C4-2B (cell line): ENCODE measurements around the gene C9orf78.

Source experiments
- ZFX ChIP-seq: fragments of 450-650 bp; IDR thresholded peaks from 2 replicates; pipeline ENCODE4 v1.6.1; 2017
- TF ChIP-seq, protein P1 (sequence below): fragments of 450-650 bp; conservative IDR thresholded peaks from 2 replicates; pipeline ENCODE4 v1.5.1; 2017; ENCODE audit warnings: mild to moderate bottlenecking

DNA sequence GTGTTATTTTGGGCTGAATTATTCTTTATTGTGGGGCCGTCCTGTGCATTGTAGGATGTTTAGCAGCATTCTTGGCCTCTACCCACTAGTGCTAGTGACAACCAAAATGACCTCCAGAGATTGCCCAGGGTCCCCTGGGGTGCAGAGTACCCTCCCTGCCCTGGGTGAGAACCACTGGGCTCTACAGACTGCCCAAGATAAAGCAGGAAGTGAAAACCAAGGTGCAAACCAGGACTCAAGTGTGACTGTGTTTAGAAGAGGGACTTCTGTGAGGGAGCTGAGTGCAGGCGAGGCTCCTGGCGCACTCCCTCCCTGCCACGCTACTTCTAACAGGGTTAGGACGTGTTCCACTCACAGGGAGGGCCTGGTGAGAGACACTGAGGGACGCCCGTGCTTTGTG lies 41.7 kb upstream of the C9orf78 start:
- TF ChIP-seq, protein P1, sequence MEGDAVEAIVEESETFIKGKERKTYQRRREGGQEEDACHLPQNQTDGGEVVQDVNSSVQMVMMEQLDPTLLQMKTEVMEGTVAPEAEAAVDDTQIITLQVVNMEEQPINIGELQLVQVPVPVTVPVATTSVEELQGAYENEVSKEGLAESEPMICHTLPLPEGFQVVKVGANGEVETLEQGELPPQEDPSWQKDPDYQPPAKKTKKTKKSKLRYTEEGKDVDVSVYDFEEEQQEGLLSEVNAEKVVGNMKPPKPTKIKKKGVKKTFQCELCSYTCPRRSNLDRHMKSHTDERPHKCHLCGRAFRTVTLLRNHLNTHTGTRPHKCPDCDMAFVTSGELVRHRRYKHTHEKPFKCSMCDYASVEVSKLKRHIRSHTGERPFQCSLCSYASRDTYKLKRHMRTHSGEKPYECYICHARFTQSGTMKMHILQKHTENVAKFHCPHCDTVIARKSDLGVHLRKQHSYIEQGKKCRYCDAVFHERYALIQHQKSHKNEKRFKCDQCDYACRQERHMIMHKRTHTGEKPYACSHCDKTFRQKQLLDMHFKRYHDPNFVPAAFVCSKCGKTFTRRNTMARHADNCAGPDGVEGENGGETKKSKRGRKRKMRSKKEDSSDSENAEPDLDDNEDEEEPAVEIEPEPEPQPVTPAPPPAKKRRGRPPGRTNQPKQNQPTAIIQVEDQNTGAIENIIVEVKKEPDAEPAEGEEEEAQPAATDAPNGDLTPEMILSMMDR = no peak
- TF ChIP-seq ZFX = no peak
